GM12865 (cell line): Measurements from ENCODE around the gene RNF39.

ENCODE experiments used
- DNase-seq: peaks from one replicate; pipeline ENCODE4 v3.0.0; 2010; ENCODE audit warnings: low read depth
- H3K4me3 ChIP-seq: 2 replicates; pipeline ENCODE4 v1.5.1; 2011; ENCODE audit warnings: mild to moderate bottlenecking, low read depth, low read length, control low read depth
- CTCF ChIP-seq: IDR thresholded peaks from 2 replicates; pipeline ENCODE4 v1.5.1; 2011; ENCODE audit warnings: low read length, control low read depth, low read depth, inconsistent platforms; ENCODE audit not compliant: insufficient read depth; ENCODE audit errors: missing control alignments

The RNF39 gene

DNA sequence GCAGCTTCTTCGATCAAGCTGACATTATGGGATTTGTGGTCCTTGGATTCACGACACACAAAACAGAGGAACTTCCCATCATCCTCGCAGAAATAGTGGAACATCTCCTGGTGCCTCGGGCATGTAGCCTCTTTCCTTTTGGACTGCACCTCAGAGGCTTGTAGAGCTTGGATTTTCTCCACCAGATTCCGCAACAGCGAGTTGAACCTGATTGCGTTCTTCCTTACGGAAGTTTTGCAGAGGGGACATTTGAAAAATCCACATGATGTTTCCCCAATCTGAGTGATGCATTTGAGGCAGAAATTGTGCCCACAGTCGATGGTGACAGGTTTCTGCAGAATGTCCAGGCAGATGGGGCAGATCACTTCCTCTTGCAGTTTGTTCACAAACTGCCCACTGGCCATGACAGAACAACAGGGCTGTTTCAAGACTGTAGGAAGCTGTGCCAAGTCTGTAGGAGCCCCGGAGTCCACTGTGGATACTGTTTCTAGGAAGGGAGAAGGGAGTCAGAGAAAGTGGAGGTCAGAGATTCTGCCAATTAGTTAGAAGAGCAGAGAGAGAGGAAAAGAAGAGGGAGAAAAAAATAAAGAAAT lies 36.9 kb upstream of the RNF39 start:
- H3K4me3 ChIP-seq, result no peak overlapping the region
- DNase-seq, result no peak
- TF ChIP-seq CTCF, result no peak

DNA sequence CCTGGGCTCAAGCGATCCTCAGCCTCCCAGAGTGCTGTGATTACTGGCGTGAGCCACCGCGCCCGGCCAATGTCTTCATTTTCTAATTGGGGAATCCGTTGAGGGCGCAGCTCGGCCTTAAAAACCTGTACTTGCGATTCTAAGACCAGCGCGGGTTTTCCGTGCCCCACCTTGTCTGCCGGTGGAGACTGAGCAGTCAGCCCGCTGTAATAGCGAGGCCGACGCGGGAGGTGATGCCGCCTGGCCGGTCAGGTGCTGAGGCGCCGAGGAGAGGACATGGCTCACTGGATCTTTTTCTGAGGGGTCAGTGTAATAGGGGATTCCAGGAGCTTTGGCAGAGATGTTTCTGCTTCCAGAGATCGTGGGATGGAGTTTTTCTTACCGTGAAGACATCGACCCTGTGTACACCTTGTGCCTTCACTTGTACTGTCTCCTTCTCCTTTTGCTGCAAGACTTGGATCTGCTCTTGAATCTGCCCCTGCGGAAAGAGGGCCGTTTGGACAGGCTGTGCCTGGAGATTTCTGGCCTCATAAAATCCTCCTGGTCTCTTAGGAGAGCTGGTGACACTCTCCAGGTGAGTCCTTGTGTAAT lies 35.8 kb upstream of the RNF39 start:
- DNase-seq, result no peak
- TF ChIP-seq CTCF, result no peak
- no peak overlapping the region for H3K4me3 ChIP-seq

DNA sequence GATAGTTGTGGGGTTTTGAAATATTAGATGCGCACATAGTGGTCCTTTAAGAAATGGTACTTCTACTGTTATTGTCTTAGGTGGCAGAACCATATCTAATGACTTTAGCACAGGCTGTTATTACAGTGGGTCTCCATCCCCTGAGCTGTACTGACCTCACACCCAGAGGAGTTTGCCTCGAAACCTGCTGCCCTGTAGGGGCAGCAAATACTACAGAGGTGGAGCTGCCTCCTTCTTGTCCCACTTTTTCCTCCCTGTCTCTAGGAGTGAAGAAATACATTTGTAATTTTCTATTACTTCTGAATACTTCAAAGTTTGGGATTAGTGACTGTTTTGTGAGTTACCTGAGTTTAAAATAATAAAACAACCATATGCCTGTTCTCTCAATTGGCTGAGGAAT lies 29.1 kb upstream of the RNF39 start:
- H3K4me3 ChIP-seq, result no peak overlapping the region
- TF ChIP-seq CTCF, result no peak
- no peak for DNase-seq

GRCh38 chr6:30103872-30104179 lies 28.3 kb upstream of the RNF39 start:
- no peak for TF ChIP-seq CTCF
- no peak for DNase-seq
- H3K4me3 ChIP-seq, result no peak overlapping the region

DNA sequence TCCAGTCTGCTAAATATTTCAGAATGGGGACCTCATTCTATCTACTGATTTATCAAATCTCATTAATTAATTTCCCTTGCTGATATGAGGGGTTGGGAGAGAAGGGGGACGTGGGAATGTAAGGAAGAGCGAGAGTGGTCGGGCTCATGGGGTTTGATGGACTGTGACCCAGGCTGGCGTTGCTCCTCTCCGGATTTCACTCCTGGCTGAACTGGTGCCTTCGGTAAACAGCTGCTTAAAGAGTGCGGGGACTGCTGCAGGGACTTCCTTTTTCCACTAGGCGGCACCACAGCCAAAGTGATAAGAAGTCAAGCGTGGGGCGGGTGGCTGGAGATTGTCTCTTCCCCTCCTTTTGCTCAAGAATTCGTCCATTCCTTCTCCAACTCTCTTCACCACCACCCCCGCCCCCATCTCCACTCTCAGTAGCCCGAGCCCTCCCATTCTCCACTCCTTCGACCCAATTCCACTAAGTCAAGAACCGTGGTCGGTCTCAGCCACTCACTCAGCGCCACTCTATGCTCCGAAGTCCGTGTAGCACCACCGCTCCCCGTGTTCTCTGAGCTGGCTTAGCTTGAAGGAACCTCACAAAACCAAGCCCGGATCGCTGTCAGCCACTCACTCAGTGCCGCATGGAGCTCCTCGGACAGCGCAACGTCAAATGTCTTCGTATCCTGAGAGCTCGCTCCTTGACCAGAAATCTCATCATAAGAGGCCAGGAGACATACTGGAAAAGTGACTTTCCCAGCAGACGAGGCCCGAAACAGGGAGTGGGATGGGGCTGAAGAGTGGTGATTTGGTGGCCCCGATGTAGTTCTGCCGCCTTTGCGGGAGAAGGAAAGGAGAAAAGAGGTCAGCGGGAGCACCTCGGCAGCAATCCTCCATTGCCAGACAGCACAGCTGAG lies 27.7 kb upstream of the RNF39 start:
- peak; percentile 98 for TF ChIP-seq CTCF
- H3K4me3 ChIP-seq, result peak overlapping the region; percentile 33
- peak; percentile 91 for DNase-seq

- DNase-seq, result no peak
- H3K4me3 ChIP-seq, result peak overlapping the region; percentile 36
- no peak for TF ChIP-seq CTCF
Measured at GRCh38 chr6:30102414-30102969, 26.9 kb upstream of the RNF39 start.
